ENCODE measurements around the gene TTC16.

DNA sequence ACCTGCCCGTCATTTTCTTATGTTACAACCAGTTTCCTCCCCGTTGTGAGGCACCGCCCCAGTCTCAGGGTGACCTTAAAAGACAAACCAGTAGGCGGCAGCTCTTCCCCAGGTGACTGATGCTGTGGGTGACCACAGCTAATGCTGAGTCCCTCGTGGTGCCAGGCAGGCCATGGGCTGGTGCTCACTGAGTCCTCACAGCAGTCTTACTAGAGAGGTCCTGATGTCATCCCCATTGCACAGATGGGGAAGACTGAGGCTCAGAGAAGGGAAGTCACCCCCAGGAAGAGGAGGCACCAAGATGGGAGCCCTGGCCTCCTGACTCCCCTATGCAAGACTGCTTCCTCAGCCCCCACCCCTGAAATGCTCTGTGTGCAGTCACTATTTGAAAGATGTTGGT, 8.1 kb upstream of the TTC16 start:
- TF ChIP-seq EZH2 (IDR thresholded peaks at IDR 0.05; ENCODE audit: borderline replicate concordance) (no peak), EZH2phosphoT487 (IDR thresholded peaks at IDR 0.05; ENCODE audit: low read depth, severe bottlenecking, unreplicated experiment) (no peak)
- TF ChIP-seq, protein P1, sequence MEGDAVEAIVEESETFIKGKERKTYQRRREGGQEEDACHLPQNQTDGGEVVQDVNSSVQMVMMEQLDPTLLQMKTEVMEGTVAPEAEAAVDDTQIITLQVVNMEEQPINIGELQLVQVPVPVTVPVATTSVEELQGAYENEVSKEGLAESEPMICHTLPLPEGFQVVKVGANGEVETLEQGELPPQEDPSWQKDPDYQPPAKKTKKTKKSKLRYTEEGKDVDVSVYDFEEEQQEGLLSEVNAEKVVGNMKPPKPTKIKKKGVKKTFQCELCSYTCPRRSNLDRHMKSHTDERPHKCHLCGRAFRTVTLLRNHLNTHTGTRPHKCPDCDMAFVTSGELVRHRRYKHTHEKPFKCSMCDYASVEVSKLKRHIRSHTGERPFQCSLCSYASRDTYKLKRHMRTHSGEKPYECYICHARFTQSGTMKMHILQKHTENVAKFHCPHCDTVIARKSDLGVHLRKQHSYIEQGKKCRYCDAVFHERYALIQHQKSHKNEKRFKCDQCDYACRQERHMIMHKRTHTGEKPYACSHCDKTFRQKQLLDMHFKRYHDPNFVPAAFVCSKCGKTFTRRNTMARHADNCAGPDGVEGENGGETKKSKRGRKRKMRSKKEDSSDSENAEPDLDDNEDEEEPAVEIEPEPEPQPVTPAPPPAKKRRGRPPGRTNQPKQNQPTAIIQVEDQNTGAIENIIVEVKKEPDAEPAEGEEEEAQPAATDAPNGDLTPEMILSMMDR (IDR thresholded peaks at IDR 0.05; ENCODE audit: poor library complexity), result no peak

Measured in hepatocyte (in vitro differentiated cells).